ENCODE measurements around the gene ZNF718. TPM values are rescaled to one million over a fixed set of nuclear protein-coding genes. Genes with fewer than 3 reads are reported as not detected.

ZNF718 gene
- total and polyA plus RNA-seq, 2 of the 8 experiments (the other 6 are each of a cell fraction or from before 2014, with no cell fraction given) = 3.3 to 19.5 TPM

- no peak for TF ChIP-seq TCF12 (IDR thresholded peaks at IDR 0.05; ENCODE audit: low read depth, low read length)
- peak; percentile 30; the same call in 1 of the 2 replicates for TF ChIP-seq MAX (IDR thresholded peaks at IDR 0.05)
- TF ChIP-seq EZH2 (IDR thresholded peaks at IDR 0.05; ENCODE audit: low read depth, low read length, severe bottlenecking) = no peak
- TF ChIP-seq TAF7 (optimal IDR thresholded peaks at IDR 0.05; ENCODE audit: borderline replicate concordance, low read depth, low read length) = peak; percentile 24
- no peak for TF ChIP-seq CHD7 (IDR thresholded peaks at IDR 0.05; ENCODE audit: insufficient replicate concordance, low read length)
- no peak for TF ChIP-seq POU5F1 (IDR thresholded peaks at IDR 0.05; ENCODE audit: low read depth, low read length)
- peak; percentile 25; the same call in 1 of the 2 replicates for TF ChIP-seq CHD2 (IDR thresholded peaks at IDR 0.05; ENCODE audit: low read length)
- TF ChIP-seq POLR2AphosphoS5 (IDR thresholded peaks at IDR 0.05; ENCODE audit: low read depth, low read length) = peak; percentile 84
- TF ChIP-seq YY1 (IDR thresholded peaks at IDR 0.05; ENCODE audit: low read depth, low read length) = peak; percentile 48
- TF ChIP-seq TBP (IDR thresholded peaks at IDR 0.05; ENCODE audit: low read depth, low read length) = peak; percentile 87
These were observed 88.3 kb downstream of the ZNF718 start (continued) for GRCh38 chr4:212438-213188.
